ENCODE data around the gene TMEM181. TPM values are rescaled to one million over a fixed set of nuclear protein-coding genes. Genes with fewer than 3 reads are reported as not detected.
A peak's percentile ranks its signal among the peaks of the same experiment; 100 is the strongest.
"Not testable (repeated sequence)": the region's sequence is repeated elsewhere in the genome, so short reads cannot be mapped to it uniquely, and the experiment has no call there.

Gene TMEM181
- total and polyA plus RNA-seq, 2 experiments from 2014 or later = 20.0 to 46.9 TPM

DNA sequence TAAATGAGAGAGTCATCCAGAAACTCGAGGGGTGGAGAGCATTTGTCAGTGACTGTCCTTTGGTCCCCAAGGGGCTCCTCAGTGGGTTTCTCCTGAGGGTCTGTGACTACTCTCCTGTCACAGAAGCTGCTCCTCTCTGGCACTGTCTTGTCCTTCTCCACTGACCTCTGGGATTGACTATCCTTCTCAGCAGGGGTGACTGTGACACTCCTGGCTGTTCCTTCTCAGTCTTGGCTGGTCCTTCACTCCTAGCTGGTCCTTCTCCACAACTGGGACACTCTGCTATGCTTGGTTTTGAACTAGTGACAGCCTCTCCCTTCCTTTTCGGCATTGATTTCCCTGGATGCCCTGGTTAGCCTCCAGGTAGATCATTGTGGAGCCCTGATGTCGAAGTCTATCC lies 51.1 kb downstream of the TMEM181 start:
- no peaks in the 10 kb centered on the region for H4K20me1 ChIP-seq (ENCODE audit: insufficient read depth, poor library complexity, severe bottlenecking)

DNA sequence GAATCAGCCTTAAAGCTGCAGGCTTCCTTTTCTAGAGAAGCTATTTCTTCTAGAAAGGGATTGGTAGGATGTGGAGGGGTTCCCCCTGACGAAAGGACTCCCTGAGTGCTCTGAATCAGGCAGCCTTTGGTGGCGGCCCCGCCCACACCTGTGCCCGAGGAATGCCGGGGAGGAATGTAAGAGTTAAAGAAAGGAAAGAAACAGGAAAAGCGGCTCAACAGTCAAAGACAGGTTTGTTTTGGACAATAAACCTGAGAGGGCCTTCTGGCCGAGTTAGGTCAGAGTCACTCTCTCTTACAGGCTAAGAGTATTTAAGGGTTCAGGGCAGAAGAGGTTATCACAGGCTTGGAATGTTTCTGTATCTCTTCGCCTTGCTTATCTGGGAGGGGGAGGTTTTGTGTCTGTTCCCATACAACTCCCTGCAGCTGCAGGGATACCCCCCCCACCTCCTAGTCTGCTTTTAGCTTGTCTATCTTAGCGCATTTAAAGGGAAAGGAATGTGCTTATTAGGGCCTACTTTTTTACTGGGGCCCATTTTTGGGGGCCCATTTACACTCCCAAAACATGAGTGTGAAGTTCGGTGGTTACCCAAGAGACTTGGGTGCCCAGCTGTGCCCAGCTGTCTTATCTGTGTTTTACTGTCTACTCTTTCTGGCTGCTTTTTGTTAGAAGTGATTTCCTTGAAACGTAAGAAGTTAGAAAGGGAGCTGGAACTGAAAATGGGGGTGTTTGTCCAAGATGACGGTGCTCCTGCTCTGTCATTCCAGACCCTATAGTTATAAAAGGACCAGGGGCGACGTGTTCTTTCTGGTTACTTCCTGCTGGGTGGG lies 51.9 kb downstream of the TMEM181 start:
- WGBS (ENCODE audit: low lambda C conversion rate, missing lambda C conversion rate) = 27% methylated on average over 14 of the region's 14 CpGs

More for the DNA sequence above, 51.1 kb downstream of the TMEM181 start:
- Histone ChIP-seq H3K27me3 (no peaks in the 10 kb centered on the region), H3K4me1 (ENCODE audit: insufficient read depth) (peaks cover 9% of the 10 kb centered on the region), H3K36me3 (replicated peaks; ENCODE audit: insufficient read depth, low read depth) (peaks cover 5% of the 10 kb centered on the region), H3K4me3 (no peak overlapping the region), H3K27ac (peak overlapping the region; percentile 83), H3K9me3 (ENCODE audit: low read depth) (no peaks in the 10 kb centered on the region), H3K79me2 (peaks cover 3% of the 10 kb centered on the region), H3K4me2 (peak overlapping the region; percentile 66), H3K9me2 (replicated peaks; ENCODE audit: insufficient read depth) (no peaks in the 10 kb centered on the region), H2AFZ (no peak overlapping the region)
- no peak for DNase-seq (ENCODE audit: low spot score)
- TF ChIP-seq EZH2 (IDR thresholded peaks at IDR 0.05; ENCODE audit: borderline replicate concordance) = no peak
- TF ChIP-seq EZH2phosphoT487 (IDR thresholded peaks at IDR 0.05; ENCODE audit: low read depth, severe bottlenecking, unreplicated experiment) = no peak
- TF ChIP-seq, protein P1, sequence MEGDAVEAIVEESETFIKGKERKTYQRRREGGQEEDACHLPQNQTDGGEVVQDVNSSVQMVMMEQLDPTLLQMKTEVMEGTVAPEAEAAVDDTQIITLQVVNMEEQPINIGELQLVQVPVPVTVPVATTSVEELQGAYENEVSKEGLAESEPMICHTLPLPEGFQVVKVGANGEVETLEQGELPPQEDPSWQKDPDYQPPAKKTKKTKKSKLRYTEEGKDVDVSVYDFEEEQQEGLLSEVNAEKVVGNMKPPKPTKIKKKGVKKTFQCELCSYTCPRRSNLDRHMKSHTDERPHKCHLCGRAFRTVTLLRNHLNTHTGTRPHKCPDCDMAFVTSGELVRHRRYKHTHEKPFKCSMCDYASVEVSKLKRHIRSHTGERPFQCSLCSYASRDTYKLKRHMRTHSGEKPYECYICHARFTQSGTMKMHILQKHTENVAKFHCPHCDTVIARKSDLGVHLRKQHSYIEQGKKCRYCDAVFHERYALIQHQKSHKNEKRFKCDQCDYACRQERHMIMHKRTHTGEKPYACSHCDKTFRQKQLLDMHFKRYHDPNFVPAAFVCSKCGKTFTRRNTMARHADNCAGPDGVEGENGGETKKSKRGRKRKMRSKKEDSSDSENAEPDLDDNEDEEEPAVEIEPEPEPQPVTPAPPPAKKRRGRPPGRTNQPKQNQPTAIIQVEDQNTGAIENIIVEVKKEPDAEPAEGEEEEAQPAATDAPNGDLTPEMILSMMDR (IDR thresholded peaks at IDR 0.05; ENCODE audit: poor library complexity) = no peak
- WGBS (ENCODE audit: low lambda C conversion rate, missing lambda C conversion rate) = 81% methylated on average over 3 of the region's 3 CpGs

DNA sequence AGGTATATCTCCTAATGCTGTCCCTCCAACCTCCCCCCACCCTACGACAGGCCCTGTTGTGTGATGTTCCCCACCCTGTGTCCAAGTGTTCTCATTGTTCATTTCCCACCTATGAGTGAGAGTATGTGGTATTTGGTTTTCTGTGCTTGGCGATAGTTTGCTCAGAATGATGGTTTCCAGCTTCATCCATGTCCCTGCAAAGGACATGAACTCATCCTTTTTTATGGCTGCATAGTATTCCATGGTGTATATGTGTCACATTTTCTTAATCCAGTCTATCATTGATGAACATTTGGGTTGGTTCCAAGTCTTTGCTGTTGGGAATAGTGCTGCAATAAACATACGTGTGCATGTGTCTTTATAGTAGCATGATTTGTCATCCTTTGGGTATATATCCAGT lies 54.7 kb downstream of the TMEM181 start:
- not testable (repeated sequence) for H3K4me3 ChIP-seq; H3K27me3 ChIP-seq; H2AFZ ChIP-seq; H3K36me3 ChIP-seq (replicated peaks; ENCODE audit: insufficient read depth, low read depth); H4K20me1 ChIP-seq (ENCODE audit: insufficient read depth, poor library complexity, severe bottlenecking); H3K79me2 ChIP-seq; H3K4me1 ChIP-seq (ENCODE audit: insufficient read depth); DNase-seq (ENCODE audit: low spot score); H3K27ac ChIP-seq; H3K9me2 ChIP-seq (replicated peaks; ENCODE audit: insufficient read depth); H3K9me3 ChIP-seq (ENCODE audit: low read depth); H3K4me2 ChIP-seq
- WGBS (ENCODE audit: low lambda C conversion rate, missing lambda C conversion rate) = 92% methylated on average over 3 of the region's 3 CpGs

More for the DNA sequence above, 51.9 kb downstream of the TMEM181 start:
- Histone ChIP-seq H3K9me2 (replicated peaks; ENCODE audit: insufficient read depth) (no peaks in the 10 kb centered on the region), H3K79me2 (peaks cover 3% of the 10 kb centered on the region), H3K9me3 (ENCODE audit: low read depth) (no peaks in the 10 kb centered on the region), H3K27me3 (no peaks in the 10 kb centered on the region), H3K36me3 (replicated peaks; ENCODE audit: insufficient read depth, low read depth) (peaks cover 5% of the 10 kb centered on the region), H3K27ac (peak overlapping the region; percentile 83), H3K4me1 (ENCODE audit: insufficient read depth) (peaks cover 9% of the 10 kb centered on the region), H3K4me2 (peak overlapping the region; percentile 66), H4K20me1 (ENCODE audit: insufficient read depth, poor library complexity, severe bottlenecking) (no peaks in the 10 kb centered on the region), H2AFZ (no peak overlapping the region), H3K4me3 (no peak overlapping the region)
- peak; percentile 73 for DNase-seq (ENCODE audit: low spot score)
- no peak for TF ChIP-seq EZH2 (IDR thresholded peaks at IDR 0.05; ENCODE audit: borderline replicate concordance)
- TF ChIP-seq, protein P1 (IDR thresholded peaks at IDR 0.05; ENCODE audit: poor library complexity) = no peak
- TF ChIP-seq EZH2phosphoT487 (IDR thresholded peaks at IDR 0.05; ENCODE audit: low read depth, severe bottlenecking, unreplicated experiment) = no peak

DNA sequence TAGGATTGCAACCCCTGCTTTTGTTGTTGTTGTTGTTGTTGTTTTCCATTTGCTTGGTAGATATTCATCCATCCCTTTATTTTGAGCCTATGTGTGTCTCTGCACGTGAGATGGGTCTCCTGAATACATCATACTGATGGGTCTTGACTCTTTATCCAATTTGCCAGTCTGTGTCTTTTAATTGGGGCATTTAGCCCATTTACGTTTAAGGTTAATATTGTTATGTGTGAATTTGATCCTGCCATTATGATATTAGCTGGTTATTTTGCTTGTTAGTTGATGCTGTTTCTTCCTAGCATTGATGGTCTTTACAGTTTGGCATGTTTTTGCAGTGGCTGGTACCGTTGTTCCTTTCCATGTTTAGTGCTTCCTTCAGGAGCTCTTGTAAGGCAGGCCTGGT lies 58.4 kb downstream of the TMEM181 start:
- H3K9me3 ChIP-seq (ENCODE audit: low read depth); H4K20me1 ChIP-seq (ENCODE audit: insufficient read depth, poor library complexity, severe bottlenecking); DNase-seq (ENCODE audit: low spot score); H3K36me3 ChIP-seq (replicated peaks; ENCODE audit: insufficient read depth, low read depth); H3K9me2 ChIP-seq (replicated peaks; ENCODE audit: insufficient read depth); H3K27me3 ChIP-seq; H3K4me1 ChIP-seq (ENCODE audit: insufficient read depth); H3K79me2 ChIP-seq; H2AFZ ChIP-seq; H3K4me3 ChIP-seq; H3K27ac ChIP-seq; H3K4me2 ChIP-seq: not testable (repeated sequence)
- WGBS (ENCODE audit: low lambda C conversion rate, missing lambda C conversion rate) = 97% methylated on average over 3 of the region's 3 CpGs
